ENCODE measurements around the gene LARGE1. TPM values are rescaled to one million over a fixed set of nuclear protein-coding genes. Genes with fewer than 3 reads are reported as not detected.

The LARGE1 gene
- total and polyA plus RNA-seq, 9 of the 15 experiments (the other 6 are each of a cell fraction or from before 2014, with no cell fraction given), result 0.01 to 0.66 (median 0.14) TPM; not detected in 2

DNA sequence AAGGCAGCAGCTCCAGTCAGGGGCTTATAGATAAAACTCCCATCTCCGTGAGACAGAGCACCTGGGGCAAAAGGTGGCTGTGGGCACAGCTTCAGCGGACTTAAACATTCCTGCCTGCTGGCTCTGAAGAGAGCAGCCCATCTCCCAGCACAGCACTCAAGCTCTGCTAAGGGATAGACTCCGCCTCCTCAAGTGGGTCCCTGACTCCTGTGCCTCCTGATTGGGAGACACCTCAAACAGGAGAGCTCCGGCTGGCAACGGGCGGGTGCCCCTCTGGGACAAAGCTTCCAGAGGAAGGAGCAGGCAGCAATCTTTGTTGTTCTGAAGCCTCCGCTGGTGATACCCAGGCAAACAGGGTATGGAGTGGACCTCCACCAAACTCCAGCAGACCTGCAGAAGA, 279.4 kb downstream of the LARGE1 start (continued):
- TF ChIP-seq, protein P1, sequence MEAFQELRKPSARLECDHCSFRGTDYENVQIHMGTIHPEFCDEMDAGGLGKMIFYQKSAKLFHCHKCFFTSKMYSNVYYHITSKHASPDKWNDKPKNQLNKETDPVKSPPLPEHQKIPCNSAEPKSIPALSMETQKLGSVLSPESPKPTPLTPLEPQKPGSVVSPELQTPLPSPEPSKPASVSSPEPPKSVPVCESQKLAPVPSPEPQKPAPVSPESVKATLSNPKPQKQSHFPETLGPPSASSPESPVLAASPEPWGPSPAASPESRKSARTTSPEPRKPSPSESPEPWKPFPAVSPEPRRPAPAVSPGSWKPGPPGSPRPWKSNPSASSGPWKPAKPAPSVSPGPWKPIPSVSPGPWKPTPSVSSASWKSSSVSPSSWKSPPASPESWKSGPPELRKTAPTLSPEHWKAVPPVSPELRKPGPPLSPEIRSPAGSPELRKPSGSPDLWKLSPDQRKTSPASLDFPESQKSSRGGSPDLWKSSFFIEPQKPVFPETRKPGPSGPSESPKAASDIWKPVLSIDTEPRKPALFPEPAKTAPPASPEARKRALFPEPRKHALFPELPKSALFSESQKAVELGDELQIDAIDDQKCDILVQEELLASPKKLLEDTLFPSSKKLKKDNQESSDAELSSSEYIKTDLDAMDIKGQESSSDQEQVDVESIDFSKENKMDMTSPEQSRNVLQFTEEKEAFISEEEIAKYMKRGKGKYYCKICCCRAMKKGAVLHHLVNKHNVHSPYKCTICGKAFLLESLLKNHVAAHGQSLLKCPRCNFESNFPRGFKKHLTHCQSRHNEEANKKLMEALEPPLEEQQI (IDR thresholded peaks at IDR 0.05), result no peak
- TF ChIP-seq TOE1 (IDR thresholded peaks at IDR 0.05; ENCODE audit: borderline replicate concordance), result no peak
- TF ChIP-seq TOE1 (CRISPR knock-in tag; IDR thresholded peaks at IDR 0.05; ENCODE audit: borderline replicate concordance, low read depth), result no peak
- TF ChIP-seq NFE2 (IDR thresholded peaks at IDR 0.05; ENCODE audit: low read depth), result no peak

DNA sequence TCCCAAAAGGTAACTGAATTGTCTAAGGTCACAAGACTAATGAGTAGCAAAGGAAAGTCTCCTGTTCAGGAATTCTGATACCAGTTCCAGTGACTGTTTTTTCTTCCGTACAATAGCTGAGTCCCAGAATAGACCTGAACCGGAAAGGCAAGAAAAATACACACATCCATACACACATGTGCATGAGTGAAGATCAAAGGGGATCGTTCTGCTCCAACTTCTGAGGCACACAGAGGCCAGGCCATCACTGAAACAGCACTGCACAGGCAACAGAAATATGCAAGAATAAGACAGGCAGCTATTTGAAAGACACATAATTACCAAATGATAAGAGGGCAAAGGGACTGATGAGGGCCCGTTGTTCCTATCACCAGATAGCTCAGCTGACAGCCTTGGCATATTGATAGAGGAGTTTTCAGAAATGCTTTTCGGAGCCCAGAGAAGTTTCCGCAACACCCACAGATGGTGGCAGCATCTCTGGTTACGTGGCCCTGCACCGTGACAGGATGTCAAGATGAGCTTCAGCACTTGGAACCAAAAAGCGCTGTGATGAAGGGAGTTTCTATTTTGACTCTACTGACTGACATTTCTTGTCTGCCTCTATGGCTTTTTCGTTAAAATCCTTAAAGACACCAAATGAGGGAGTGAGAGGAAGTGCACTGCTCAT, 280.6 kb downstream of the LARGE1 start:
- no peak overlapping the region for H3K4me3 ChIP-seq
- POLR2A ChIA-PET, result no interaction called here
- BruUV-seq (replicated peaks), result no TSS peak
- H3K4me2 ChIP-seq (ENCODE audit: insufficient read depth, low read length), result no peak overlapping the region
- in situ Hi-C loops (cut with MboI), result no loop called here
- H3K79me2 ChIP-seq (ENCODE audit: control insufficient read depth, insufficient read depth, low read length), result no peaks in the 10 kb centered on the region
- H2AFZ ChIP-seq (ENCODE audit: low read depth, low read length), result no peak overlapping the region
- FAIRE-seq (no peak), DNase-seq (ENCODE audit: extremely low read depth in 1 of 4, low spot score in 3 of 4) (no peak), ATAC-seq (no peak)
- H3K9me1 ChIP-seq (ENCODE audit: control insufficient read depth, insufficient read depth, low read length), result no peaks in the 10 kb centered on the region
- 5% methylated on average over 10 of the region's 10 CpGs for WGBS (ENCODE audit: insufficient coverage, low coverage, missing lambda C conversion rate)
- no peaks in the 10 kb centered on the region for H3K36me3 ChIP-seq (ENCODE audit: control insufficient read depth, insufficient read depth, low read length)
- CTCF ChIA-PET (ENCODE audit: low intra/inter-chr PET ratio), result no interaction called here
- no peaks in the 10 kb centered on the region for H3K4me1 ChIP-seq (replicated peaks in 1 of 2; ENCODE audit: control insufficient read depth in 2 of 2, insufficient read depth in 2 of 2, low read length in 2 of 2)
- H3K9me3 ChIP-seq (replicated peaks; ENCODE audit: control insufficient read depth, insufficient read depth, low read depth, low read length), result no peaks in the 10 kb centered on the region
- H3K9ac ChIP-seq (ENCODE audit: insufficient read depth in 1 of 2, low read depth in 2 of 2, low read length in 2 of 2), result no peak overlapping the region
- no peaks in the 10 kb centered on the region for H3K27me3 ChIP-seq (ENCODE audit: control insufficient read depth in 2 of 2, insufficient read depth in 2 of 2, low read length in 2 of 2)
- H4K20me1 ChIP-seq (replicated peaks; ENCODE audit: control insufficient read depth, insufficient read depth, low read length), result no peaks in the 10 kb centered on the region
- no peak overlapping the region for H3K27ac ChIP-seq (ENCODE audit: extremely low read depth, low read depth, low read length)
- intact Hi-C loops (cut with micrococcal nuclease), result no loop called here
- TF ChIP-seq, protein P2, sequence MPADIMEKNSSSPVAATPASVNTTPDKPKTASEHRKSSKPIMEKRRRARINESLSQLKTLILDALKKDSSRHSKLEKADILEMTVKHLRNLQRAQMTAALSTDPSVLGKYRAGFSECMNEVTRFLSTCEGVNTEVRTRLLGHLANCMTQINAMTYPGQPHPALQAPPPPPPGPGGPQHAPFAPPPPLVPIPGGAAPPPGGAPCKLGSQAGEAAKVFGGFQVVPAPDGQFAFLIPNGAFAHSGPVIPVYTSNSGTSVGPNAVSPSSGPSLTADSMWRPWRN (IDR thresholded peaks at IDR 0.05; ENCODE audit: low read depth), result no peak
- TF ChIP-seq SOX6 (IDR thresholded peaks at IDR 0.05) (no peak), CCAR2 (IDR thresholded peaks at IDR 0.05; ENCODE audit: low read depth, low read length) (no peak), ZNF324 (CRISPR knock-in tag; IDR thresholded peaks at IDR 0.05) (no peak), ZFP30 (CRISPR knock-in tag; IDR thresholded peaks at IDR 0.05; ENCODE audit: borderline replicate concordance) (no peak), ETV5 (CRISPR knock-in tag; IDR thresholded peaks at IDR 0.05; ENCODE audit: low read depth) (no peak), MEF2D (tag; conservative IDR thresholded peaks at IDR 0.05; ENCODE audit: low read depth) (no peak), CREBBP (IDR thresholded peaks at IDR 0.05; ENCODE audit: low read depth, low read length) (no peak), ZNF79 (CRISPR knock-in tag; IDR thresholded peaks at IDR 0.05; ENCODE audit: low read depth) (no peak), ZKSCAN3 (CRISPR knock-in tag; IDR thresholded peaks at IDR 0.05) (no peak), CREM (IDR thresholded peaks at IDR 0.05; ENCODE audit: low read depth) (no peak), SRSF3 (IDR thresholded peaks at IDR 0.05; ENCODE audit: insufficient read depth, low read length) (no peak)
- TF ChIP-seq, protein P3, sequence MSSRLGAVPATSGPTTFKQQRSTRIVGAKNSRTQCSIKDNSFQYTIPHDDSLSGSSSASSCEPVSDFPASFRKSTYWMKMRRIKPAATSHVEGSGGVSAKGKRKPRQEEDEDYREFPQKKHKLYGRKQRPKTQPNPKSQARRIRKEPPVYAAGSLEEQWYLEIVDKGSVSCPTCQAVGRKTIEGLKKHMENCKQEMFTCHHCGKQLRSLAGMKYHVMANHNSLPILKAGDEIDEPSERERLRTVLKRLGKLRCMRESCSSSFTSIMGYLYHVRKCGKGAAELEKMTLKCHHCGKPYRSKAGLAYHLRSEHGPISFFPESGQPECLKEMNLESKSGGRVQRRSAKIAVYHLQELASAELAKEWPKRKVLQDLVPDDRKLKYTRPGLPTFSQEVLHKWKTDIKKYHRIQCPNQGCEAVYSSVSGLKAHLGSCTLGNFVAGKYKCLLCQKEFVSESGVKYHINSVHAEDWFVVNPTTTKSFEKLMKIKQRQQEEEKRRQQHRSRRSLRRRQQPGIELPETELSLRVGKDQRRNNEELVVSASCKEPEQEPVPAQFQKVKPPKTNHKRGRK (tag; IDR thresholded peaks at IDR 0.05), result no peak

Data from K562 (cell line).